WI38 (cell line): Measurements from ENCODE around the gene MYADML2.

Experiments
- H3K4me3 ChIP-seq: 2 replicates; pipeline ENCODE4 v1.5.1; 2011; ENCODE audit warnings: low read depth, mild to moderate bottlenecking, control low read depth, low read length
- CTCF ChIP-seq: IDR thresholded peaks from 2 replicates; pipeline ENCODE4 v1.5.1; 2012; ENCODE audit warnings: low read depth, mild to moderate bottlenecking, control low read depth, low read length

The MYADML2 gene

GRCh38 chr17:81905993-81906392 is 41.0 kb downstream of the MYADML2 start:
- H3K4me3 ChIP-seq, result no peak overlapping the region
- TF ChIP-seq CTCF, result no peak

GRCh38 chr17:81905424-81905875 is 41.6 kb downstream of the MYADML2 start:
- no peak for TF ChIP-seq CTCF
- no peak overlapping the region for H3K4me3 ChIP-seq

GRCh38 chr17:81904600-81905423 is 42.2 kb downstream of the MYADML2 start:
- H3K4me3 ChIP-seq, result no peak overlapping the region
- no peak for TF ChIP-seq CTCF

GRCh38 chr17:81903896-81904599 is 43.0 kb downstream of the MYADML2 start:
- TF ChIP-seq CTCF, result no peak
- H3K4me3 ChIP-seq, result no peak overlapping the region

- H3K4me3 ChIP-seq, result no peak overlapping the region
- no peak for TF ChIP-seq CTCF
Measured at GRCh38 chr17:81903415-81903831, 43.6 kb downstream of the MYADML2 start.

- H3K4me3 ChIP-seq, result no peak overlapping the region
- no peak for TF ChIP-seq CTCF
Measured at GRCh38 chr17:81902653-81903414, 44.2 kb downstream of the MYADML2 start.
